ENCODE results near the gene RAB10. TPM values are rescaled to one million over a fixed set of nuclear protein-coding genes. Genes with fewer than 3 reads are reported as not detected.
"Not testable (repeated sequence)": the region's sequence is repeated elsewhere in the genome, so short reads cannot be mapped to it uniquely, and the experiment has no call there.

Gene RAB10
- total and polyA plus RNA-seq, 9 of the 15 experiments (the other 6 are each of a cell fraction or from before 2014, with no cell fraction given): 25.1 to 214 (median 157) TPM

DNA sequence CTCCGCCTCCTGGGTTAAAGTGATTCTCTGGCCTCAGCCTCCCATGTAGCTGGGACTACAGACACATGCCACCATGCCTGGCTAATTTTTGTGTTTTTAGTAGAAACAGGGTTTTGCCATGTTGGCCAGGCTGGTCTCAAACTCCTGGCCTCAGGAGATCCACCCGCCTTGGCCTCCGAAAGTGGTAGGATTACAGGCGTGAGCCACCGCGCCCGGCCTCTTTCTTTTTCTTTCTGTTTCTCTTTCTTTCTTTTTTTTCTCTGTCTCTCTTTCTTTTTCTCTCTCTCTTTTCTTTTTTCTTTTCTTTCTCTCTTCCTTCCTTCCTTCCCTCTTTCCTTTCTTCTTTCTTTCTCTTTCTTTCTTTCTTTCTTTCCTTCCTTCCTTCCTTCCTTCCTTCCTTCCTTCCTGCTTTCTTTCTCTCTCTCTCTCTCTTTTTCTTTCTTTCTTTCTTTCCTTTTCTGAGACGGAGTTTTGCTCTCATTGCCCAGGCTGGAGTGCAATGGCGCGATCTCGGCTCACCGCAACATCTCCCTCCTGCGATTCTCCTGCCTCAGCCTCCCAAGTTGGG lies 35.0 kb upstream of the RAB10 start:
- H3K9ac ChIP-seq (ENCODE audit: insufficient read depth in 1 of 2, low read depth in 2 of 2, low read length in 2 of 2); BruUV-seq (replicated peaks); H3K36me3 ChIP-seq (ENCODE audit: control insufficient read depth, insufficient read depth, low read length); H4K20me1 ChIP-seq (replicated peaks; ENCODE audit: control insufficient read depth, insufficient read depth, low read length); H3K4me3 ChIP-seq; H3K27ac ChIP-seq (ENCODE audit: extremely low read depth, low read depth, low read length); H2AFZ ChIP-seq (ENCODE audit: low read depth, low read length); ATAC-seq; intact Hi-C loops (cut with micrococcal nuclease); H3K4me1 ChIP-seq (replicated peaks in 1 of 2; ENCODE audit: control insufficient read depth in 2 of 2, insufficient read depth in 2 of 2, low read length in 2 of 2); DNase-seq (ENCODE audit: extremely low read depth in 1 of 4, low spot score in 3 of 4); H3K9me3 ChIP-seq (replicated peaks; ENCODE audit: control insufficient read depth, insufficient read depth, low read depth, low read length); H3K4me2 ChIP-seq (ENCODE audit: insufficient read depth, low read length); in situ Hi-C loops (cut with MboI); FAIRE-seq; H3K27me3 ChIP-seq (ENCODE audit: control insufficient read depth in 2 of 2, insufficient read depth in 2 of 2, low read length in 2 of 2); H3K9me1 ChIP-seq (ENCODE audit: control insufficient read depth, insufficient read depth, low read length); H3K79me2 ChIP-seq (ENCODE audit: control insufficient read depth, insufficient read depth, low read length): not testable (repeated sequence)
- 91% methylated on average over 6 of the region's 13 CpGs for WGBS (ENCODE audit: insufficient coverage, low coverage, missing lambda C conversion rate)
- TF ChIP-seq MTA1 (IDR thresholded peaks at IDR 0.05; ENCODE audit: borderline replicate concordance) (0 out of 2 replicates have a peak, but pooled peaks have one; percentile 41), SMARCA5 (IDR thresholded peaks at IDR 0.05) (0 out of 2 replicates have a peak, but pooled peaks have one; percentile 13), KHSRP (IDR thresholded peaks at IDR 0.05) (0 out of 2 replicates have a peak, but pooled peaks have one; percentile 17), LARP7 (IDR thresholded peaks at IDR 0.05) (0 out of 2 replicates have a peak, but pooled peaks have one; percentile 73), MTA2 (IDR thresholded peaks at IDR 0.05; ENCODE audit: low read depth) (peak; percentile 49; the same call in 1 of the 2 replicates)
- TF ChIP-seq, protein P1, sequence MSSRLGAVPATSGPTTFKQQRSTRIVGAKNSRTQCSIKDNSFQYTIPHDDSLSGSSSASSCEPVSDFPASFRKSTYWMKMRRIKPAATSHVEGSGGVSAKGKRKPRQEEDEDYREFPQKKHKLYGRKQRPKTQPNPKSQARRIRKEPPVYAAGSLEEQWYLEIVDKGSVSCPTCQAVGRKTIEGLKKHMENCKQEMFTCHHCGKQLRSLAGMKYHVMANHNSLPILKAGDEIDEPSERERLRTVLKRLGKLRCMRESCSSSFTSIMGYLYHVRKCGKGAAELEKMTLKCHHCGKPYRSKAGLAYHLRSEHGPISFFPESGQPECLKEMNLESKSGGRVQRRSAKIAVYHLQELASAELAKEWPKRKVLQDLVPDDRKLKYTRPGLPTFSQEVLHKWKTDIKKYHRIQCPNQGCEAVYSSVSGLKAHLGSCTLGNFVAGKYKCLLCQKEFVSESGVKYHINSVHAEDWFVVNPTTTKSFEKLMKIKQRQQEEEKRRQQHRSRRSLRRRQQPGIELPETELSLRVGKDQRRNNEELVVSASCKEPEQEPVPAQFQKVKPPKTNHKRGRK (tag; IDR thresholded peaks at IDR 0.05): peak; percentile 95
- CTCF ChIA-PET (ENCODE audit: low intra/inter-chr PET ratio): interaction anchor here (0.6 kb wide), 1 partner anchor 144 kb away, joined by 4 read pairs; no protein-coding TSS in a partner anchor
- POLR2A ChIA-PET: interaction anchor here (0.9 to 1.2 kb wide), 2 partner anchors 35 to 36 kb away, joined by 4 to 5 read pairs; partner anchors contain the start of gene RAB10
